H1 (cell line): ENCODE measurements around the gene EOLA1. TPM values are rescaled to one million over a fixed set of nuclear protein-coding genes. Genes with fewer than 3 reads are reported as not detected.

Source experiments
- CTCF ChIA-PET: fragments of 300-600 bp; sonication (Branson Sonifier 250); formaldehyde crosslinking; loops from one replicate; lab custom pipeline; 2021; ENCODE audit not compliant: partially characterized antibody; lab: Charles Lee
- POLR2A ChIA-PET: fragments of 300-600 bp; sonication (Branson Sonifier 250); formaldehyde crosslinking; loops from one replicate; lab custom pipeline; 2021; ENCODE audit warnings: inconsistent platforms; ENCODE audit not compliant: partially characterized antibody; lab: Charles Lee
- DNase-seq, 2 experiments: peaks; one replicate each; pipeline versions ENCODE4 v3.0.0 to v3.0.0-alpha.2; 2010 to 2022; ENCODE audit warnings: low spot score in 2 of 2, low read depth in 1 of 2, mixed read lengths in 1 of 2
- FAIRE-seq: peaks from 2 replicates; lab custom pipeline; 2011; peaks lifted over from hg19 to GRCh38; lab: Jason Lieb, UNC
- H2AFZ ChIP-seq: 2 replicates; pipeline ENCODE4 v1.8.1; 2012; ENCODE audit warnings: low read length, inconsistent platforms
- H2AK5ac ChIP-seq: 2 replicates; pipeline ENCODE4 v1.6.1; 2013; ENCODE audit warnings: low read depth, low read length
- H2BK120ac ChIP-seq: replicated peaks from 2 replicates; pipeline ENCODE3; 2013; ENCODE audit warnings: low read depth, low read length, inconsistent platforms
- H2BK12ac ChIP-seq: 2 replicates; pipeline ENCODE4 v1.6.1; 2013; ENCODE audit warnings: low read depth, low read length
- H2BK15ac ChIP-seq: 2 replicates; pipeline ENCODE4 v1.6.1; 2013; ENCODE audit warnings: low read length
- H2BK20ac ChIP-seq: 2 replicates; pipeline ENCODE4 v1.6.1; 2013; ENCODE audit warnings: low read length
- H2BK5ac ChIP-seq: 2 replicates; pipeline ENCODE4 v1.6.1; 2013; ENCODE audit warnings: low read depth, low read length
- H3K14ac ChIP-seq: 2 replicates; pipeline ENCODE4 v1.6.1; 2013; ENCODE audit warnings: inconsistent platforms; ENCODE audit not compliant: insufficient read length
- H3K18ac ChIP-seq: 2 replicates; pipeline ENCODE4 v1.6.1; 2013; ENCODE audit warnings: low read length; ENCODE audit errors: extremely low read depth
- H3K23ac ChIP-seq: 2 replicates; pipeline ENCODE4 v1.6.1; 2013; ENCODE audit warnings: inconsistent platforms; ENCODE audit not compliant: insufficient read length
- H3K23me2 ChIP-seq: 2 replicates; pipeline ENCODE4 v1.6.1; 2013; ENCODE audit warnings: low read depth, low read length
- H3K27ac ChIP-seq: 2 replicates; pipeline ENCODE4 v1.6.1; 2011; ENCODE audit warnings: low read depth, low read length, inconsistent platforms
- H3K27me3 ChIP-seq, 4 experiments: replicated peaks in 1 of 4; 1 replicate in 1 of 4; 2 replicates in 3 of 4; pipeline versions ENCODE4 v1.6.1 to v1.8.1; 2011 to 2013; ENCODE audit warnings: low read length in 3 of 4, mild to moderate bottlenecking in 3 of 4, inconsistent platforms in 2 of 4, mixed read lengths in 2 of 4, moderate library complexity in 1 of 4; ENCODE audit not compliant: control insufficient read depth in 3 of 4, insufficient read depth in 3 of 4; ENCODE audit errors: extremely low read depth in 1 of 4
- H3K36me3 ChIP-seq, 4 experiments: 2 replicates each; pipeline versions ENCODE4 v1.6.1 to v1.8.1; 2011 to 2013; ENCODE audit warnings: mild to moderate bottlenecking in 4 of 4, low read length in 3 of 4, moderate library complexity in 2 of 4, control low read depth in 1 of 4, inconsistent platforms in 1 of 4; ENCODE audit not compliant: insufficient read depth in 4 of 4, control insufficient read depth in 2 of 4
- H3K4ac ChIP-seq: replicated peaks from 2 replicates; pipeline ENCODE3; 2013; ENCODE audit warnings: low read length, low read depth, mixed read lengths, inconsistent platforms; ENCODE audit not compliant: insufficient read length
- H3K4me1 ChIP-seq, 4 experiments: replicated peaks in 1 of 4; 1 replicate in 1 of 4; 2 replicates in 3 of 4; pipeline versions ENCODE4 v1.6.1 to v1.8.1; 2011 to 2013; ENCODE audit warnings: low read length in 3 of 4, inconsistent platforms in 2 of 4, mixed read lengths in 1 of 4; ENCODE audit not compliant: insufficient read depth in 4 of 4, control insufficient read depth in 3 of 4
- H3K4me2 ChIP-seq, 2 experiments: 2 replicates each; pipeline versions ENCODE4 v1.6.1 to v1.8.1; 2011 to 2013; ENCODE audit warnings: low read depth in 2 of 2, low read length in 2 of 2, control low read depth in 1 of 2, inconsistent platforms in 1 of 2, mild to moderate bottlenecking in 1 of 2; ENCODE audit not compliant: insufficient read depth in 1 of 2
- H3K4me3 ChIP-seq, 4 experiments: fragments of 200-600, 300-600 bp in 1 of 4; sonication (generic), shearing (Covaris generic), sonication (Bioruptor Twin) in 1 of 4; 2 replicates each; pipeline versions ENCODE4 v1.5.1 to v1.8.1; 2011 to 2016; ENCODE audit warnings: low read length in 4 of 4, low read depth in 3 of 4, control low read depth in 2 of 4, inconsistent platforms in 2 of 4, mild to moderate bottlenecking in 2 of 4, mixed read lengths in 1 of 4, moderate library complexity in 1 of 4; ENCODE audit not compliant: insufficient read depth in 2 of 4; ENCODE audit errors: extremely low read depth in 1 of 4
- H3K56ac ChIP-seq: replicated peaks from 2 replicates; pipeline ENCODE3; 2013; ENCODE audit warnings: low read depth, mild to moderate bottlenecking, mixed read lengths, low read length, inconsistent platforms; ENCODE audit not compliant: insufficient read length
- H3K79me1 ChIP-seq: 2 replicates; pipeline ENCODE4 v1.6.1; 2013; ENCODE audit warnings: low read depth, low read length, control low read depth
- H3K79me2 ChIP-seq, 2 experiments: 2 replicates each; pipeline versions ENCODE4 v1.6.1 to v1.8.1; 2012 to 2013; ENCODE audit warnings: low read length in 2 of 2, mild to moderate bottlenecking in 2 of 2, inconsistent platforms in 1 of 2; ENCODE audit not compliant: insufficient read depth in 2 of 2, control insufficient read depth in 1 of 2
- H3K9ac ChIP-seq, 4 experiments: replicated peaks in 1 of 4; 1 replicate in 1 of 4; 2 replicates in 3 of 4; pipeline versions ENCODE4 v1.6.1 to v1.8.1; 2011 to 2013; ENCODE audit warnings: low read depth in 3 of 4, low read length in 3 of 4, control low read depth in 2 of 4, mild to moderate bottlenecking in 2 of 4, moderate library complexity in 2 of 4, inconsistent platforms in 1 of 4; ENCODE audit errors: extremely low read depth in 1 of 4
- H3K9me3 ChIP-seq, 2 experiments: 2 replicates each; pipeline versions ENCODE4 v1.6.1 to v1.8.1; 2012 to 2013; ENCODE audit warnings: mild to moderate bottlenecking in 2 of 2, moderate library complexity in 2 of 2, control low read depth in 1 of 2, inconsistent platforms in 1 of 2, low read depth in 1 of 2, low read length in 1 of 2, mixed read lengths in 1 of 2; ENCODE audit not compliant: insufficient read depth in 2 of 2
- H4K20me1 ChIP-seq, 2 experiments: replicated peaks in 1 of 2; 2 replicates each; pipeline versions ENCODE3 to v1.8.1; 2011 to 2013; ENCODE audit warnings: inconsistent platforms in 2 of 2, low read length in 2 of 2, mild to moderate bottlenecking in 1 of 2; ENCODE audit not compliant: insufficient read depth in 2 of 2, control insufficient read depth in 1 of 2
- H4K5ac ChIP-seq: 2 replicates; pipeline ENCODE4 v1.6.1; 2013; ENCODE audit warnings: low read length, low read depth, mixed read lengths, inconsistent platforms; ENCODE audit not compliant: insufficient read length
- H4K8ac ChIP-seq: 2 replicates; pipeline ENCODE4 v1.8.0; 2013; ENCODE audit warnings: mild to moderate bottlenecking, moderate library complexity, low read length, inconsistent platforms; ENCODE audit not compliant: insufficient read depth; ENCODE audit errors: extremely low read depth
- H4K91ac ChIP-seq: replicated peaks from 2 replicates; pipeline ENCODE3; 2013; ENCODE audit warnings: low read length, mixed read lengths, inconsistent platforms; ENCODE audit not compliant: insufficient read length
- CHD2 ChIP-seq: IDR thresholded peaks from 2 replicates; pipeline ENCODE4 v1.6.1; 2012; ENCODE audit warnings: low read length, improper control_type of control experiment
- KDM1A ChIP-seq: fragments of 200-600, 300-600 bp; sonication (generic); IDR thresholded peaks from 2 replicates; pipeline ENCODE4 v1.7.1; 2016; ENCODE audit warnings: mild to moderate bottlenecking, low read length, borderline replicate concordance
- POU5F1 ChIP-seq: IDR thresholded peaks from 2 replicates; pipeline ENCODE4 v1.6.1; 2011; ENCODE audit warnings: low read depth, mild to moderate bottlenecking, low read length, moderate library complexity
- RNF2 ChIP-seq: fragments of 200-900, 300-1000 bp; sonication (generic); IDR thresholded peaks from 2 replicates; pipeline ENCODE4 v1.7.1; 2016; ENCODE audit warnings: borderline replicate concordance, low read depth, mild to moderate bottlenecking, antibody characterized with exemption, low read length; ENCODE audit not compliant: poor library complexity, severe bottlenecking; ENCODE audit errors: missing control alignments
- TCF12 ChIP-seq: IDR thresholded peaks from 2 replicates; pipeline ENCODE4 v1.6.1; 2011; ENCODE audit warnings: low read depth, mild to moderate bottlenecking, low read length
- WGBS, 2 experiments: shearing (Covaris generic) in 1 of 2; methylation state at CpG; one replicate each; pipeline versions ENCODE4 v1.1.6 to v1.1.7; 2013 to 2015; ENCODE audit warnings: low lambda C conversion rate in 2 of 2, mixed read lengths in 2 of 2, inconsistent platforms in 1 of 2, low coverage in 1 of 2, missing lambda C conversion rate in 1 of 2; ENCODE audit not compliant: insufficient replicate concordance in 2 of 2, insufficient coverage in 1 of 2, insufficient read length in 1 of 2; ENCODE audit errors: extremely low coverage in 1 of 2, missing lambda C conversion rate in 1 of 2; 5-methylcytosine and 5-hydroxymethylcytosine counted together
- polyA plus RNA-seq, 7 experiments: library from polyadenylated mRNA; depleted of rRNA in 3 of 7; stranded (reverse) in 5 of 7; unstranded in 2 of 7; fragments of >200 nt in 5 of 7; fragments of 200-250 nt in 2 of 7; gene quantifications; 1 replicate in 5 of 7; 2 replicates in 1 of 7; 4 replicates in 1 of 7; pipeline versions ENCODE4 v1.2.1 to v1.2.3, GENCODE V29; 2011 to 2013; ENCODE audit warnings: missing spikeins in 2 of 7, mixed read lengths in 2 of 7
- total RNA-seq: library from RNA; stranded (reverse); fragmentation: NEBNext Ultra II Directional; extraction: Animal tissue kit (Norgen Biotek cat#: 25700); gene quantifications from 2 replicates; pipeline ENCODE4 v1.2.1, GENCODE V29; 2021

The EOLA1 gene
- total and polyA plus RNA-seq, 2 of the 8 experiments (the other 6 are each of a cell fraction or from before 2014, with no cell fraction given) = 5.4 to 7.6 TPM

DNA sequence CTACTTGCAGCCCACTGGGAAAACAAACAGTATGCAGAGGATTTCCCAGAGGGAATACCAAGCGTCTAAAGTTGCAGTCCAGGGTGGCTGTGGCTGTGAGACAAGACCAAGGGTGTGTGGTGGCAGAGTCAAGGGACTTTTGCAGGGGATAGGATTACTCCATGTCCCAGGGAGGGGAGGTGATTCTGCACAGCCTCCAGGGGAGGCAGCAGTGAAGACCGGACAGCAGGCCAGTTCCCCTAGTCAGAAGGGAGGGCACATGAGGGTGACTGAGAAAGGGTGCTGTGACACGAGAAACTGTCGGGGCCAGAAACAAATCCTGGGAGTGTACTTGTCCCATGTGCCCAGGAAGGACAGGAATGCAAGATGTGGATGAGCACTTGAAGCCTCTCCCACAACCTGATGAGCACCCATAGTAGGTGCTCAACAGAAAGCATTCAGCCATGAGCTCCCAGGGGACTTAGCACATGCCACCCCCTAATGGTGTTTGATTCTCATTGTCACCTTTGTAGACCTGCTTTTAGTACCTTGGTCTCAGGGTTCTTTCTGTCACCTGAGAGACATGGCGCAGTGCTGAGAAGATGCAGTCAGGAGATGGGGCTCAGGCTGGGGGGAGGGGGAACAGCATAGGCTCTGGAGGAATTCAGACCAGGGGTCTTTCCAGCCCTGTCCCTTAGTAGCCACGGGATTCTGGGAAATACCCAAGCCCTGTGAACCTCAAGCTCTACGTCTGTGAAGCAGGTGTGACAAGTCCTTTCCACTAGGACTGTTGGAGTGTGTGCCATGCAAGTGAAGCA, 27.0 kb downstream of the EOLA1 start:
- H2BK12ac ChIP-seq = no peak overlapping the region
- H4K20me1 ChIP-seq = no peaks in the 10 kb centered on the region
- H3K23ac ChIP-seq = no peak overlapping the region
- no peak overlapping the region for H4K5ac ChIP-seq
- H2BK20ac ChIP-seq = no peak overlapping the region
- H2BK5ac ChIP-seq = no peak overlapping the region
- no peaks in the 10 kb centered on the region for H3K23me2 ChIP-seq
- DNase-seq = no peak
- ChIA-PET CTCF (no interaction called here), POLR2A (no interaction called here)
- no peak overlapping the region for H3K9ac ChIP-seq
- H4K8ac ChIP-seq = no peak overlapping the region; the same call in 1 of the 2 replicates
- H3K4me3 ChIP-seq = no peak overlapping the region
- no peak overlapping the region for H2AK5ac ChIP-seq
- no peaks in the 10 kb centered on the region for H3K4me1 ChIP-seq
- no peak overlapping the region for H4K91ac ChIP-seq
- no peaks in the 10 kb centered on the region for H3K79me1 ChIP-seq
- H2BK15ac ChIP-seq = no peak overlapping the region
- no peaks in the 10 kb centered on the region for H3K79me2 ChIP-seq
- H3K27me3 ChIP-seq = no peaks in the 10 kb centered on the region
- no peaks in the 10 kb centered on the region for H3K36me3 ChIP-seq
- no peak overlapping the region for H2AFZ ChIP-seq
- no peaks in the 10 kb centered on the region for H3K9me3 ChIP-seq
- H3K56ac ChIP-seq = no peak overlapping the region
- no peak overlapping the region for H3K4me2 ChIP-seq
- H3K14ac ChIP-seq = no peak overlapping the region
- no peak overlapping the region for H3K4ac ChIP-seq
- no peak overlapping the region for H3K18ac ChIP-seq
- H3K27ac ChIP-seq = no peak overlapping the region
- WGBS, 2 experiments = 91% methylated on average over 6 of the region's 7 CpGs; no CpG with 5 or more reads in 1 of the 2 experiments
- H2BK120ac ChIP-seq = no peak overlapping the region
- FAIRE-seq = no peak
- TF ChIP-seq RNF2 (no peak), TCF12 (no peak), POU5F1 (no peak), CHD2 (no peak), KDM1A (no peak)
